Tibial nerve (tissue), 3 donors: Measurements from ENCODE around the gene PAQR7.

ENCODE experiments used
- POLR2A ChIP-seq, 2 donors: fragments of 450-650 bp; IDR thresholded peaks; one replicate each; pipeline ENCODE4 v1.6.1; 2017; ENCODE audit warnings: antibody characterized with exemption in 2 of 2, mild to moderate bottlenecking in 2 of 2, moderate library complexity in 2 of 2
- TF ChIP-seq, protein P1 (sequence below), 5 experiments: fragments of 200-600 bp in 3 of 5; fragments of 450-650 bp in 2 of 5; sonication (generic) in 3 of 5; IDR thresholded peaks; one replicate each; pipeline ENCODE4 v1.5.1; 2016 to 2019; ENCODE audit warnings: antibody characterized with exemption in 5 of 5, mild to moderate bottlenecking in 3 of 5, moderate library complexity in 2 of 5

- TF ChIP-seq, protein P1, sequence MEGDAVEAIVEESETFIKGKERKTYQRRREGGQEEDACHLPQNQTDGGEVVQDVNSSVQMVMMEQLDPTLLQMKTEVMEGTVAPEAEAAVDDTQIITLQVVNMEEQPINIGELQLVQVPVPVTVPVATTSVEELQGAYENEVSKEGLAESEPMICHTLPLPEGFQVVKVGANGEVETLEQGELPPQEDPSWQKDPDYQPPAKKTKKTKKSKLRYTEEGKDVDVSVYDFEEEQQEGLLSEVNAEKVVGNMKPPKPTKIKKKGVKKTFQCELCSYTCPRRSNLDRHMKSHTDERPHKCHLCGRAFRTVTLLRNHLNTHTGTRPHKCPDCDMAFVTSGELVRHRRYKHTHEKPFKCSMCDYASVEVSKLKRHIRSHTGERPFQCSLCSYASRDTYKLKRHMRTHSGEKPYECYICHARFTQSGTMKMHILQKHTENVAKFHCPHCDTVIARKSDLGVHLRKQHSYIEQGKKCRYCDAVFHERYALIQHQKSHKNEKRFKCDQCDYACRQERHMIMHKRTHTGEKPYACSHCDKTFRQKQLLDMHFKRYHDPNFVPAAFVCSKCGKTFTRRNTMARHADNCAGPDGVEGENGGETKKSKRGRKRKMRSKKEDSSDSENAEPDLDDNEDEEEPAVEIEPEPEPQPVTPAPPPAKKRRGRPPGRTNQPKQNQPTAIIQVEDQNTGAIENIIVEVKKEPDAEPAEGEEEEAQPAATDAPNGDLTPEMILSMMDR (IDR thresholded peaks at IDR 0.05) = no peak
- no peak for TF ChIP-seq POLR2A (IDR thresholded peaks at IDR 0.05)
Measured at GRCh38 chr1:25893116-25893515, 17.6 kb upstream of the PAQR7 start.
